Subcutaneous adipose tissue (tissue), 4 donors: ENCODE results near the gene ITIH3. TPM values are rescaled to one million over a fixed set of nuclear protein-coding genes. Genes with fewer than 3 reads are reported as not detected.

Experiments
- CTCF ChIP-seq: fragments of 450-650 bp; IDR thresholded peaks from one replicate; pipeline ENCODE4 v1.5.1; 2016; ENCODE audit warnings: low read depth, mild to moderate bottlenecking, control low read depth, antibody characterized with exemption, moderate library complexity
- total RNA-seq, 4 donors: library from RNA; depleted of rRNA; stranded (reverse); fragments of >200 nt; gene quantifications; one replicate each; pipeline ENCODE4 v1.1.0, GENCODE V29; 2016

Gene ITIH3
- total RNA-seq, 4 donors from 2014 or later, result 0.44 to 4.6 (median 2.1) TPM; not detected in 1

DNA sequence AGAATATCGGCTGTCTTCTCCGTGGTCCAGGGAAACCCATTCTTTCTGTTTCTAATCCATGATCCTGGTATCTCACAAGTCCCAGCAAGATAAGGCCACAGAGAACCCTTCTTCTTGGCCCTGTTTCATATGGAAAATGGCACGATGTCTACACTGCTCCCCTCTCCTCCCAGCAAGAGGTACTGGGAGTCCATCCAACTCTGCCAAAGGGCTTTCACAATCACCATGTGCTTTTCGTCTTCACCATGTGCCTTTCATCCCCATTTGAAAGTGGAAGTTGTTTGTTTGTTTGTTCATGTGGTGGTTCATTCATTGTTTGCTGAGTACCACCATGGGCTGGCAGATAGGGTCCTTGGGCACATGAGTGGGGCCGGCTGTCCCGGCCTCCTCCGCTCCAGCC is 5.5 kb downstream of the ITIH3 start:
- TF ChIP-seq CTCF, result no peak

DNA sequence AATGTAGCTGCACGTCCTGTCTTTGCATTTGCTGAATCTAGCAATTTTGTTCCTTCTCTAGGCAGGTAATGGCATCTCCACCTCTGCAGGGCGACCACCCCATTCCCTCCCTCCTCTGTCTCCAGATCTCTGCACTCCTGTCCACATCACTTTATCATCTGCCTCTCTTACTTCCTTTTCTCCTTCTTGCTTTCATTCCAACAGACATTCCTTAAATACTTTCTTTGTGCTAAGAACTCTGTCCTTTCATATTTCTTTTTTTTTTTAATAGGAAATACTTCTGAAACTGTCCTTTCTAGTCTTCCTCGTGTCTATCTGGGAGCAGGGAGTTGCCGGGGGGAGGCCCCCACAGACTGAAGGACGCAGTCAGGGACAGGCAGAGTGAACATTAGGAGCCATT is 7.2 kb downstream of the ITIH3 start:
- no peak for TF ChIP-seq CTCF

DNA sequence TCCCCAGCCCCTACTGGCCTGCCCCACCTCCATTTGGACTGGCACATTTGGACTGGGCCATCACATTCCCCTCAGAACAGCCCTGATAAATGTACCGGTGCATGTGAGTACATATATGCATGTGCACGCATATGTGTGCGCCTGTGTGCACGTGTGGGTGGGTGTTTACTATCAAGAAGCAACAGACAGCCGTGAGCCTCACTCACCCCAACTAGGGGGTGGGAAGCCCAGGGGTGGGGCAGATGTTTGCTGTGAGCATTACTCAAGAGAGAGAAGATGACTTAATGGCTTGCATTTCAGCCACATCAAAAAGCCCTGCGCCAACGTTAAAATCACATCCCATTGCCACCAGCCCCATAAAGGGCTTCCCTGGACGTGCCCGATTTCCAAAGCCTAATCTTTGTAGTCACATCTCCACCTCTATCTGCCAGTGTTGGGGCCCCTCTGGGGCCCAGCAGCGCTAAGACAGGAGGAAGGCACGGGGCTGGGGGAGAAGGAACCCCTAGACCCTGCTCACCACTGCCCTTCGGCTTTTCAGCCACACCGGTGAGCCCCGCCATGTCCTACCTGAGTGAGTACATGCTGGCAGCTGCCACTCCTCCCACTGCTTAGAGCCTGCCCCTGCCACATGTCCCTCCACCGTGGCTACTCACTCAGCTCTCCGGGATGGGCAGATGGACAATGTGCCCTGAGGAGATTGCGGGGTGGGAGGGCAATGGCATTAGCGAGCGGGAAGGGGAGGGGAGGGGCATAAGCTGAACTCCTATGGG is 10.9 kb downstream of the ITIH3 start:
- no peak for TF ChIP-seq CTCF

DNA sequence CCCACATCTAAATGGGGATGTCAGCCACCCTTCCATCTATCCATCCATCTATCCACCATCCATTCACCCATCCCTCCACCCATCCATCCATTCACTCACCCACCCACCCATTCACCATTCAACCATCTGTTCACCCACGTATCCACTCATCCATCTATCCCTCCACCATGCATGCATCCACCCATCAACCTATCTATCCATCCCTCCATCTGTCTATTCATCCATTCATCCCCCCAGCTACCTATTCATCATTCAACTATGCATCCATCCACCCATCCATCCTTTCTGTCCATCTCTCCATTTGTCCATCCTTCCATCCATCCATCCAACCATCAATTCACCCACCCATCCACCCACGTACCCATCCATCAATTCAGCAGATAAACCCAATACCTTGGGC is 14.6 kb downstream of the ITIH3 start:
- no peak for TF ChIP-seq CTCF

- TF ChIP-seq CTCF, result no peak
Observed at GRCh38 chr3:52809662-52810377, 15.2 kb downstream of the ITIH3 start.

GRCh38 chr3:52810923-52811322 is 16.3 kb downstream of the ITIH3 start:
- no peak for TF ChIP-seq CTCF

GRCh38 chr3:52811452-52812011 is 16.9 kb downstream of the ITIH3 start:
- TF ChIP-seq CTCF, result no peak
